Stomach smooth muscle (tissue), 2 donors: ENCODE results near the gene SHISAL2A.

Experiments
- H3K27ac ChIP-seq: one replicate; pipeline ENCODE4 v1.7.0; 2013; ENCODE audit warnings: mild to moderate bottlenecking, low read length, inconsistent platforms
- H3K27me3 ChIP-seq, 2 donors: one replicate each; pipeline ENCODE4 v1.7.0; 2013; ENCODE audit warnings: low read length in 2 of 2; ENCODE audit not compliant: insufficient read depth in 2 of 2, control insufficient read depth in 1 of 2
- H3K36me3 ChIP-seq, 2 donors: one replicate each; pipeline ENCODE4 v1.7.0; 2013; ENCODE audit warnings: low read length in 2 of 2; ENCODE audit not compliant: control insufficient read depth in 2 of 2, insufficient read depth in 2 of 2
- H3K4me1 ChIP-seq: one replicate; pipeline ENCODE4 v1.7.0; 2013; ENCODE audit warnings: low read length; ENCODE audit not compliant: control insufficient read depth, insufficient read depth
- H3K4me3 ChIP-seq, 2 donors: one replicate each; pipeline ENCODE4 v1.7.0; 2013; ENCODE audit warnings: low read length in 2 of 2
- H3K9ac ChIP-seq, 2 donors: one replicate each; pipeline ENCODE4 v1.7.0; 2013; ENCODE audit warnings: low read length in 2 of 2, mild to moderate bottlenecking in 1 of 2
- H3K9me3 ChIP-seq, 2 donors: one replicate each; pipeline ENCODE4 v1.7.0; 2013; ENCODE audit warnings: low read length in 2 of 2; ENCODE audit not compliant: control insufficient read depth in 2 of 2
- donor health status: healthy.
- donor health status: Pancreatic carcinoma.

SHISAL2A gene

DNA sequence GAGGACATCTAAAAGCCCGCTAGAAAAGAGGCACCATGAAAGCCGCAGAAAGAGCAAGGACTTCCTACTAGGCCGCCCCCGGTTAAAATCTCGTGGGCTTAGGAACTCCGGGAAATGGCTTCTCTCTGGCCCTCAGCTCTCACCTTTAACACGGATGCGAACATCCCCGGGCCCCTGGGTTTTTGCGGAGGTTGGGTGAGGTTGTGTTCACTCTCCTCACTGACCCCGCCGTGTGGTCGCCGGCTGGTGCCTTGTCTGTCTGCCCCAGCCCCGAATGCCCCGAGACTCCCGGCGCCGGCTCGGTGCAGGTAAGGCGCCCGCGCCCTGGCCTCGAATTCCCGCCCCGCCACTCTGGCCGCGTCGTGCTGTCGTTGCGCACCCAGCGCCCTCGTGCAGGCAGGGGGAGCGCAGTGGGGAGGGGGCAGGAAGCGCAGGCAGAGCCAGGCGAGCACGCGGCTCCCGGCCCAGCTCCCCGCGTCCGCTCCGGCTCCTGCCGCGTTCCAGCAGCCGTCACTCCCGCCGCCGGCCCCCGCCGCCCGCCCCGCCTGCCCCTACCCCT lies at the start of gene SHISAL2A:
Gene SHISAL2A, plus strand, starts transcription at position 437 of the 559 bp plus-strand sequence. CDS start 326 bp downstream, outside the sequence.
- Histone ChIP-seq H3K27me3 (peaks cover 29 to 32% of the 10 kb centered on the region in 2 donors), H3K9ac (no peak within 1 kb of the TSS), H3K4me3 (peak within 1 kb of the TSS in 1 of 2 donors; percentile 62)

DNA sequence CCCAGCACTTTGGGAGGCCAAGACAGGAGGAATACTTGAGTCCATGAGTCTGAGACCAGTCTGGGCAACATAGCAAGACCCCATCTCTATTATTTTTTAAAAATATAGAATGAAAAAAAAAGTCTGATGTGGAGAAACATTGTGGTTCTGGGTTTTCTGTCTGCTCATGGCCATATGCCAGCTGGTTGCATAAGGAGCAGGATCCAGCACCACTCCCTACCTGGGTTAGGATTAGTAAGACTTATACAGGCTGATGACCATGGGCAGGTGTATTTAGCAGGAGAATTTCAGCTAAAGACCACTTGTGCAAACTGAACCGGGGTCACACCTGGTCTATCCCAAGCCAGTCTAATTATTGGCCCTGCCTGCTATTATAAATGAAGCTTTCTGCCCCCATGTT lies 47.5 kb upstream of the SHISAL2A start:
- Histone ChIP-seq H3K9ac (no peak overlapping the region), H3K36me3 (no peaks in the 10 kb centered on the region), H3K27ac (no peak overlapping the region), H3K9me3 (no peaks in the 10 kb centered on the region), H3K4me1 (no peaks in the 10 kb centered on the region), H3K4me3 (no peak overlapping the region), H3K27me3 (peaks cover 0 to 2% of the 10 kb centered on the region in 2 donors)

More for the DNA sequence above, at the start of gene SHISAL2A:
- no peak within 1 kb of the TSS for H3K27ac ChIP-seq
- H3K9me3 ChIP-seq, result no peaks in the 10 kb centered on the region
- no peaks in the 10 kb centered on the region for H3K36me3 ChIP-seq
- peaks cover 18% of the 10 kb centered on the region for H3K4me1 ChIP-seq

DNA sequence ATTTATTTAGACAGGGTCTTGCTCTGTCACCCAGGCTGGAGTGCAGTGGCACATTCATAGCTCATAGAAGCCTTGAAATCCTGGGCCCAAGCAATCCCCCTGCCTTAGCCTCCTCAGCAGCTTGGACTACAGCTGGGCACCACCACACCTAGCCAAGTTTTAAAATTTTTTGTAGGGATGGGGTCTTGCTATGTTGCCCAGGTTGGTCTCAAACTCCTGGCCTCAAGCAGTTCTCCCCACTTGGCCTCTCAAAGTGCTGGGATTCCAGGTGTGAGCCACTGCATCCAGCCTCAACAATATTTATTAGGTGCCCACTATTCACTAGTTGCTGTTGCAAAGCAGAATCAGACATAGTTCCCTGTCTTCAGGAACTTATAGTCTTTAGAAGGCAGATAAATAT lies 44.9 kb upstream of the SHISAL2A start:
- H3K4me1 ChIP-seq, result no peaks in the 10 kb centered on the region
- H3K36me3 ChIP-seq, result no peaks in the 10 kb centered on the region
- no peak overlapping the region for H3K4me3 ChIP-seq
- no peak overlapping the region for H3K9ac ChIP-seq
- H3K9me3 ChIP-seq, result no peaks in the 10 kb centered on the region
- peaks cover 0 to 2% of the 10 kb centered on the region in 2 donors for H3K27me3 ChIP-seq
- H3K27ac ChIP-seq, result no peak overlapping the region

DNA sequence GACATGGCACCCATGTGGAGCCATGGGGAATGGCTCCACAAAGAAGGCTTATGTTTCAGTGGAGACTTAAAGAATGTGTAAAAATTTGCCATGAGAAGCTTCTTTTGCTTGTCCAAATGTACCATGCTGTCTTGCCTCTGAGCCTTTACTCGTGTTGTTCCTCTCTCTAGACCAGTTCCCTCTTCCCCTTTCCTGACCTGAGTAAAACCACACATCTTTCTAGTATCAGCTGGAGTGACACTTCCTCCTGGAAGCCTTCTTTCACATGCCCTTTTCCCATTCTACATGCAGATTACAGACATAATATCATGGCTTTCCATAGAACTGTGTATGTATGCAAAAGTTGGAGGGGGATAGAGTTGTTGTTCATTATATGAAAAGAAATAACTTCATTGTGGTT lies 44.4 kb upstream of the SHISAL2A start:
- Histone ChIP-seq H3K27me3 (peaks cover 0 to 2% of the 10 kb centered on the region in 2 donors), H3K4me1 (no peaks in the 10 kb centered on the region), H3K9ac (no peak overlapping the region), H3K36me3 (no peaks in the 10 kb centered on the region), H3K9me3 (no peaks in the 10 kb centered on the region), H3K27ac (no peak overlapping the region), H3K4me3 (no peak overlapping the region)

DNA sequence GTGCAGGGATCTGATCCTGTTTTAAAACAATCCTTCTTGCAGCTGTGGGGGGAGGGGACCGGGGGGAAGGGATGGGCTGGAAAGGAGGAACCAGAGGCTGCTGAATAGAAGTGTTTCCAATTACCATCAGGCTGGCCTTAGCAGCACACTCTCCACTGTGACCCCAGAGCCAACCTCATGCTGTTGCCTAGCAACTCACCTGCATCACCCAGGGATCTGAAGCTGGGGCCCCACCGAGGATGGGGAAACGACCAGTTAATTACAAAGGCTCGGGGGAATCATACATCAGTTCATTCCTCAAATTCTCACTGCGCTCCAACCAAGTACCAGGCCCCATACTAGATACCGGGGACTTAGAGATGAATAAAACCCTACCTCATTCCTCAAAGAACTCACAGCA lies 42.7 kb upstream of the SHISAL2A start:
- H3K4me3 ChIP-seq, result no peak overlapping the region
- no peak overlapping the region for H3K9ac ChIP-seq
- H3K27me3 ChIP-seq, result no peaks in the 10 kb centered on the region
- no peak overlapping the region for H3K27ac ChIP-seq
- no peaks in the 10 kb centered on the region for H3K9me3 ChIP-seq
- H3K36me3 ChIP-seq, result no peaks in the 10 kb centered on the region
- no peaks in the 10 kb centered on the region for H3K4me1 ChIP-seq

DNA sequence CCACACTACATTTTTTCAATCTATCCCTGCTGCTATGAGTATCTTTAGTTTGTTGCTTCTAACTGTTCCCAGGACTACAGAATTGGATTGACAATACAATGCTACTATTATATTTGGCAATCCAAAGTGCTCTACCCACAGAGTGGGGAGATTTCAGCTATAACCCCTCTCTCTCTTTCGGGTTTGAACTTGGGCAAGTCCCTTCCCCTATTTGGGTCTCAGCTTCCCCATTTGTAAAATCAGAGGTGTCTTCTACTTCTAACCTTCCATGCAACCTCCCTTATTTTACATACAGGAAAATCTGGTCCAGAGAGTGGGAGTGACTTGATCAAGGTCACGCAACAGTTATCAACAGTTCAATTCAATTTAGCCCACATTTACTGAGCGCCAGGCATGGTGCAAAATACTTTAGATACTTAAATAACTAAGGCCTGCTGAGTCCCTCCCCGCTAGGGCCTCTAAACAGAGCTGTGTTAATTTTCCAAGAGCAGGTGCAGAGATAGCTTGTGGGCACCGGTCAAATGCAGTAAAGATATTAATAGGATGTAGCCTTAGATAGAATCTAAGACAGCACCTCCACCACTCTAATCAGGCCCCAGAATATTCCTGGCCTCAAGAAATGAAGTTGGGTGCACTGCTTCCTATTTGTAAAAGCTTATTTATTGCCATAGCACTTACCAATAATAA lies 40.2 kb upstream of the SHISAL2A start:
- Histone ChIP-seq H3K4me3 (no peak overlapping the region), H3K9me3 (no peaks in the 10 kb centered on the region), H3K9ac (no peak overlapping the region), H3K27me3 (no peaks in the 10 kb centered on the region), H3K27ac (no peak overlapping the region), H3K36me3 (no peaks in the 10 kb centered on the region), H3K4me1 (no peaks in the 10 kb centered on the region)

DNA sequence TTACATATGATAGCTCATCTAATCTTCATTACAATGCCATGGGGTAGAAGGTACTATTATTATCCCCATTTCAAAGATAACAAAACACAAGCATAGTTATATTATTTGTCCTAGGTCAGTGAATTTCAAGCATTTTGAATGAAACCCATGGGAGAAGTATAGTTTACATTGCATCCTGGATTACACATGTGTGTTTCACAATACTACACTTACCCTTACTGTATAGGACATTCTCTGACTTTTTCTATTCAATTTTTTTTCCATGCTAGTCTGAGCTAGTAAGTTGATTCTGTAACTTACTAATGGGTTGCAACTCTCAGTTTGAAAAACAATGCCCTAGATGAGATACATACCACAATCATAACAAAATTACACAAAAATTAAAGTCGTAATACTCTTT lies 39.5 kb upstream of the SHISAL2A start:
- no peaks in the 10 kb centered on the region for H3K9me3 ChIP-seq

DNA sequence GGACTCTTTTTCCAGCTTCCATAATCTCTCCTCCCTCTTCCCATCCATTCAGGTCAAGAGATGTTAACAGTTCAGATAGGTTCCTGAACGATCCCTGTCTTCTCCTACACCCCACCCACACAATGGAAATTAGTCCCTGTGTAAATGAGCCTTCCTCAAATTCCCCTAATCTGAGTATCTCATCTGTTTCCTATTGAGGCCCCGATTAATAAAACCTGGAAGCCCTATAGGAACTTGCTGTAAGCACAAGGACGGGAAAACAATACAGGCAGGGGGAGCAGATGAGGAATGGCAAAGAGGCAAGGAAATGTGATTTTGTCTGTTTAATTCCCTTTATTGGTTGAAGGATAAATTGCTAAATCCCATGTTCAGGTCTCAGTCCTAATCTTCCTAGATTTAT lies 37.9 kb upstream of the SHISAL2A start:
- H3K27me3 ChIP-seq, result no peaks in the 10 kb centered on the region
- H3K27ac ChIP-seq, result no peak overlapping the region
- no peaks in the 10 kb centered on the region for H3K4me1 ChIP-seq
- no peak overlapping the region for H3K4me3 ChIP-seq
- H3K36me3 ChIP-seq, result no peaks in the 10 kb centered on the region
- no peaks in the 10 kb centered on the region for H3K9me3 ChIP-seq
- no peak overlapping the region for H3K9ac ChIP-seq

More for the DNA sequence above, 39.5 kb upstream of the SHISAL2A start:
- Histone ChIP-seq H3K4me3 (no peak overlapping the region), H3K36me3 (no peaks in the 10 kb centered on the region), H3K27me3 (no peaks in the 10 kb centered on the region), H3K4me1 (no peaks in the 10 kb centered on the region), H3K27ac (no peak overlapping the region), H3K9ac (no peak overlapping the region)

DNA sequence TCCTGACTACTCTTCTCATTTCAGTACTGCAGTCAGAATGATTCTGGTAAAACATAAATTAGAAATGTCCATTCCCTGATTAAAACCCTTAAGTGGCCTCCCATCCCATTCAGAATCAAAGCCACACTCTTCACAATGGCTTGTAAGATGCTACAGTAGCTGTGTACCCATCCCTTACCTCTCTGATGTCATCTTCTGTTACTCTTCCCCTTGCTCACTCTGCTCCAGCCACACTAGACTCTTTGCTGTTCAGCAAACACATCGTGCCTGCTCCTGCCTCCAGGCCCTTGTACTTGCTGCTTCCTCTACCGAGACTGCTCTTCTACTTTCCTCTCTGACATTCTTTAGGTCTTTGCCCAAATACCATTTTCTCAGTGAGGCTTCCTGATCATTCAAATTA lies 35.1 kb upstream of the SHISAL2A start:
- H3K4me3 ChIP-seq, result no peak overlapping the region
- no peak overlapping the region for H3K27ac ChIP-seq
- no peaks in the 10 kb centered on the region for H3K36me3 ChIP-seq
- H3K9me3 ChIP-seq, result no peaks in the 10 kb centered on the region
- peaks cover 12% of the 10 kb centered on the region for H3K4me1 ChIP-seq
- H3K27me3 ChIP-seq, result no peaks in the 10 kb centered on the region
- no peak overlapping the region for H3K9ac ChIP-seq

DNA sequence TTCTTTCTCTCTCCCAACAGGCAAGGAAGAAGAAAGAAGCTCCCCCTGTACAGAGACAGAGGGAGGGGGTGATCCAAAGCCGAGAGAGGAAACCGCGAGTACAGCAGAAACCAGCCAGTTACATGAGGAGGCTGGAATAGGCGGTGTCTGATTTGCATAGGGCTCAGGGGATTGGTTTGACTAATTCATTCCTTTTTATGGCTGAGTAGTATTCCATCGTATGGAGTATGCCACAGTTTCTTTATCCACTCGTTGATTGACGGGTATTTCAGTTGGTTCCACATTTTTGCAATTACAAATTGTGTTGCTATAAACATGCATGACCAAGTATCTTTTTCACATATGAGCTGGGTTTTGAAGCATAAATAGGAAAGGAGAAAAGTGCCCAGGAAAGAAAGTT lies 34.2 kb upstream of the SHISAL2A start:
- Histone ChIP-seq H3K9ac (no peak overlapping the region), H3K4me1 (peaks cover 20% of the 10 kb centered on the region), H3K27ac (no peak overlapping the region), H3K4me3 (no peak overlapping the region), H3K36me3 (no peaks in the 10 kb centered on the region), H3K27me3 (no peaks in the 10 kb centered on the region), H3K9me3 (no peaks in the 10 kb centered on the region)

DNA sequence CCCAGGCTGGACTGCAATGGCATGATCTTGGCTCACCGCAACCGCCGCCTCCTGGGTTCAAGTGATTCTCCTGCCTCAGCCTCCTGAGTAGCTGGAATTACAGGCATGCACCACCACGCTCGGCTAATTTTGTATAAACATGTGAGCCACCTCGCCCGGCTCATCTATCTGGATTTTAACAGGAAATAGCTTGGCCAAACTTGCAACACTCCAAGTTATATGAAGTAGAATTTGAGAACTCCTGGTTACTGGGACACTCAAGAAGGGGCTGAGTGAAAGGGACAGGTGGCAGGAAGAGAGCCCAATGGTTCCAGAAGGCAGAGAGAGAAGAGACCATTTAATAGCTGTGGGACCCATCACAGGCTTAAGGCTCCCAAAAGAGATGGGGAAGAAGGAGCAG lies 33.7 kb upstream of the SHISAL2A start:
- no peaks in the 10 kb centered on the region for H3K9me3 ChIP-seq
- H3K9ac ChIP-seq, result no peak overlapping the region
- H3K27me3 ChIP-seq, result no peaks in the 10 kb centered on the region
- H3K27ac ChIP-seq, result no peak overlapping the region
- no peaks in the 10 kb centered on the region for H3K36me3 ChIP-seq
- no peak overlapping the region for H3K4me3 ChIP-seq
- H3K4me1 ChIP-seq, result peaks cover 24% of the 10 kb centered on the region
